ENCODE data around the gene USH2A. TPM values are rescaled to one million over a fixed set of nuclear protein-coding genes. Genes with fewer than 3 reads are reported as not detected.

Gene USH2A
- total and polyA plus RNA-seq, 12 donors = 0.03 to 1.9 (median 0.16) TPM; not detected in 3

DNA sequence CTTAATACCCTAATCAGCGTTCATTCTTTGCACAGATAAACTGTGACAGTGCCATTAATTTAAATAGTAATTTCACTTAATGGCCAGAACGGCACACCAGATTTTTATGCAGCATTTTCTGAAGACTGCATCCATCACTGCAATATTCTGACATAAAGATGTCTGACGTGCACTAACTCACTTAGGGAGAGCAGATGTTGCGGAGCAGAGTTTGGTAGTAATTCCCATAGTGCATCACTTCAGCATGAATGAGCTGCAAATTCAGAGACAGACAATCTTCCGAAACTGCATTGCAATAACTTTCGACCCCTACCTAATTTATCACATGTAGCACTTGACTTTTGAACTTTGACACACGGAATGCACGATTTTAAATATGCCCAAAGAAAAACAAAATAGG lies 630.8 kb downstream of the USH2A start:
- WGBS, 4 donors = 41 to 45% (median 42%) methylated on average over 8 of the region's 8 CpGs

DNA sequence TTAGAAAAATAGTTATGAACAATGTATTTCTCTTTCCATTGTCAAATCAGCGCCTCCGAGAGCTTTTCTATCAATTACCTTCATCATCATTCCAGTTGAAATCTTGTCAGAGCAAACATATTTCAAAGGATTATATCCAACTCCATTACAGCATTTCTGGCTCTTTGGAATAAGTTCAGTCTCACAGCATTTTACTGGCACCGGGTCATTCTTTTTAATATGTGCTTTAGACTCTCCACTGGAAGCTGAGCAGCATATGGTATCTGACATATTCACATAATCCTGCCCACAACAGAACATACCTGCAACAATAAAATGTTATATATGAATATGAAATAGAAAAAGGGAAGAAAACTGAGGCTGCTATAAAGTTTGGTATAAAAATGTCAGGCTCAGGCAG lies 633.3 kb downstream of the USH2A start:
- intact Hi-C loops (cut with DNase I) = loop anchor here in 1 of 2 donors (5.0 kb wide), 1 partner anchor 138 kb away; no protein-coding TSS in a partner anchor
- no peak overlapping the region for H3K4me3 ChIP-seq
- H3K27me3 ChIP-seq = no peaks in the 10 kb centered on the region
- no peak overlapping the region for H3K27ac ChIP-seq
- H3K36me3 ChIP-seq (replicated peaks in 1 of 2) = no peaks in the 10 kb centered on the region
- no peak for DNase-seq
- 52 to 84% (median 73%) methylated on average over 3 of the region's 3 CpGs for WGBS, 4 donors
- peaks cover 0 to 4% (median 0%) of the 10 kb centered on the region in 3 donors for H3K9me3 ChIP-seq (replicated peaks in 1 of 3)
- no peaks in the 10 kb centered on the region for H3K4me1 ChIP-seq (replicated peaks in 1 of 2)
- TF ChIP-seq POLR2A (IDR thresholded peaks at IDR 0.05) = no peak
- TF ChIP-seq CTCF (IDR thresholded peaks at IDR 0.05) = no peak

More for the DNA sequence above, 630.8 kb downstream of the USH2A start:
- Histone ChIP-seq H3K27ac (no peak overlapping the region), H3K36me3 (replicated peaks in 1 of 2) (no peaks in the 10 kb centered on the region), H3K4me3 (no peak overlapping the region), H3K27me3 (no peaks in the 10 kb centered on the region), H3K9me3 (replicated peaks in 1 of 3) (peaks cover 0 to 4% (median 0%) of the 10 kb centered on the region in 3 donors), H3K4me1 (replicated peaks in 1 of 2) (no peaks in the 10 kb centered on the region)
- TF ChIP-seq CTCF (IDR thresholded peaks at IDR 0.05) = no peak
- TF ChIP-seq POLR2A (IDR thresholded peaks at IDR 0.05) = no peak
- intact Hi-C loops (cut with DNase I) = loop anchor here in 1 of 2 donors (5.0 kb wide), 1 partner anchor 140 kb away; no protein-coding TSS in a partner anchor
- no peak for DNase-seq

- Histone ChIP-seq H3K27me3 (no peaks in the 10 kb centered on the region), H3K27ac (no peak overlapping the region), H3K4me1 (replicated peaks in 1 of 2) (no peaks in the 10 kb centered on the region), H3K9me3 (replicated peaks in 1 of 3) (peaks cover 0 to 4% (median 0%) of the 10 kb centered on the region in 3 donors), H3K4me3 (no peak overlapping the region), H3K36me3 (replicated peaks in 1 of 2) (no peaks in the 10 kb centered on the region)
- intact Hi-C loops (cut with DNase I) = no loop called here
- no peak for DNase-seq
- no peak for TF ChIP-seq CTCF (IDR thresholded peaks at IDR 0.05)
These were observed 636.3 kb downstream of the USH2A start for GRCh38 chr1:215786997-215787396.

DNA sequence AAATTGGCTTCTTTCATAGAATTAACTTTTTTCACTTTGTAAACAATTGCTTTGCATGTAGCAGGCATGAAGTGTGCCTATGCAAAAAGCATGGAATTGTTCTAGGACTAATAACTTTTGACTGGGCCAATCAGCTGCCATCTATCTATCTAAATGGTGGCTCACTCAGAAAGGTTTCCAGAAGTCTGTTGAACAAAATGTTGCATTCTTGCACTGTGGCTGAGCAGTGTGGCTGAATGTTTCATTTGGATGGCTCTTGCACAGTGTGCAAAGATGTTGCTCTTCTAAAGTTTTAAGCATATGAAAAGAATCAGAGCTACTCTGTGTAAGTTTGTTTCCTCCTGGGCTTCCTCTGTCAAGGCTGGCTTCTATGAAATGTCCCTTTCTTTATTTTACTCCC lies 642.6 kb downstream of the USH2A start:
- intact Hi-C loops (cut with DNase I) = no loop called here
- TF ChIP-seq POLR2A (IDR thresholded peaks at IDR 0.05) (no peak), CTCF (IDR thresholded peaks at IDR 0.05) (no peak)

More for the DNA sequence above, 642.6 kb downstream of the USH2A start:
- no peaks in the 10 kb centered on the region for H3K27me3 ChIP-seq
- no peak overlapping the region for H3K4me3 ChIP-seq
- H3K4me1 ChIP-seq (replicated peaks in 1 of 2) = no peaks in the 10 kb centered on the region
- DNase-seq = no peak
- H3K36me3 ChIP-seq (replicated peaks in 1 of 2) = no peaks in the 10 kb centered on the region
- no peaks in the 10 kb centered on the region for H3K9me3 ChIP-seq (replicated peaks in 1 of 3)
- H3K27ac ChIP-seq = no peak overlapping the region

Data from adrenal gland (tissue), 12 donors.